HG03196 (cell line): ENCODE measurements around the gene PHF13.
"Not testable (repeated sequence)": the region's sequence is repeated elsewhere in the genome, so short reads cannot be mapped to it uniquely, and the experiment has no call there.

Source experiments
- ATAC-seq: cut with Tn5 transposase; IDR thresholded peaks from one replicate; pipeline ENCODE4 v1.9.1; 2021; ENCODE audit not compliant: unreplicated experiment

The PHF13 gene

DNA sequence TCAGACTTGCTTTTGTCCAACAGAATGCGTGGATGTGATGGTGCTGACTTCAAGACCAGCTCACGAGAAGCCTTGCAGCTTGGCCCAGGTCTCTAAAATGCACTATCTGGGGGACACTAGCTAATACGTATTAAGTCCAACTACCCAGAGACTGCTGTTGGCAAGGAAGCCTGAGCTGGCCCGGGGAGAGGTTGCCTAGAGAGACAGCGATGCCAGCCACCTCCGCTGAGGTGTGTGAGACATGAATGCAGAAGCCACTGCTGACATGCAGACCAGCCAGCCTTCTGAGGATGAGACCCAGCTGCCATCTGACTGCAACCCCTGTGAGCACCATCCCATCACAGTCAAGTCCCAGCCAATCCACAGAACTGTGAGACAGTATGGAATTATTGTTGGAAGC lies 43.6 kb downstream of the PHF13 start:
- no peak for ATAC-seq

DNA sequence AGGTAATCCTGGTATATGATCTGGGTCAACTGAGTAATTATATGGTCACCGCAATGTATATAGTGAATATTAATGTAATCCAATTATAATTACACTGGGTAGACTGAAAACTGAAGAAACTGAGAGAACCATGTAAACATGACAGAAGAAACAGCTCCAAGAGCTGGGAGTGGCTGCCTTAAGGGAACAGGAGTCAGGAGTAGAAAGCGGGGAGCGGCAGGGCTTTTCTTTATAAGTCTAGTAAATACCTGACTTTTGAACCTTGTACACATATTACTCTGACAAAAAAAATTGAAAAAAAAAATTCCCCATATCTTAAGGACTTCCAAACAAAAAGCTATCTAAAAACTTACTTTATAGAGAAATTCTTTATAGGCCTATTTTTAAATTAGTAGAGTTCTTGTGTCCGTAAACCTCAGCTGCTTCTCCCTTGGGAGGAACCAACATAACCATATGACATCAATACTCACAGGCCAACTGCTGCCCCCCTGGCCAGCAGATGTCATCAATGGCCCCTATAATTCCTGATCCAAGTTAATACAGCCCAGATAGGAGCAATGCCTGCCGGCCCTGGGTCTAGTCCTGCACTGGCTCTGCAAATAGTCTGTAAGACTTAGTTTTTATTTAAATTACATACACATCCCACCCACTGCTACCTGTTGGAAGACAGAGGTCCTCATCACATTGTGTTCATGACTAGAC lies 45.0 kb downstream of the PHF13 start:
- ATAC-seq, result no peak

DNA sequence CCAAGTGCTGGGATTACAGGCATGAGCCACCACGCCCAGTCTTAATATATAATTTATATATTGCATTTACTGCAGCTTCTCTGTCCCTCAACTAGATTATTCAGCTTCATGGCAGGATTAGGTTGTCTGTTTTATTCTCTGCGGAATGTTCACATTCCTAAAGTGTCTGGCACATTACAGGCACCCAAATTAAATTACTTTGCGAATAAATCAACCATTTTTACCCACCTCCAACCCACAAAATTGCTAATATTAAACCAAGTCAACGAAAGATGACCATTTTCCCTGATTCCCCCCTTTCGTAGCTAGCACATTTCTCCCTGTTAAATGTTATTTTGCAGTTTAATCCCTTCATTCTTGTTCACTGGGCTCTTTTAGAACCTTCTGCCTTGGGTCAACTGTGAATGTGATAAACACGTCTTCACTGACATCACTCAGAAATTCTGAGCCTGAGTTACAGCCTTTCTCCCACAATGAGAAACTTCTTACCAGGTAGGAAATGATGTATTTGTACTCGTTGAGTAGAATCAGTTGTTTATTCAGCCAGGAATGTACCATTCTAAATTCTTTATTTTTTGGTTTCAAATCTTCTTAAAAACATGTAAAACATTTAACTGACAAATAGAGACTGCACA lies 47.0 kb downstream of the PHF13 start:
- no peak for ATAC-seq

DNA sequence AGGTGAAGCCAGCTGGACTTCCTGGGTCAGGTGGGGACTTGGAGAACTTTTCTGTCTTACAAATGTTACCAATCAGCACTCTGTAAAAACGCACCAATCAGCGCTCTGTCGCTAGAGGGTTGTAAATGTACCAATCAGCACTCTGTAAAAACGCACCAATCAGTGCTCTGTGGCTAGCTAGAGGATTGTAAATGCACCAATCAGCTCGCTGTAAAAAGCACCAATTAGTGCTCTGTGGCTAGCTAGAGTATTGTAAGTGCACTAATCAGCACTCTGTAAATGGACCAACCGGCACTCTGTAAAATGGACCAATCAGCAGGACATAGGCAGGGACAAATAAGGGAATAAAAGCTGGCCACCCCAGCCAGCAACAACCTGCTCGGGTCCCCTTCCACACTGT lies 48.9 kb downstream of the PHF13 start:
- not testable (repeated sequence) for ATAC-seq

DNA sequence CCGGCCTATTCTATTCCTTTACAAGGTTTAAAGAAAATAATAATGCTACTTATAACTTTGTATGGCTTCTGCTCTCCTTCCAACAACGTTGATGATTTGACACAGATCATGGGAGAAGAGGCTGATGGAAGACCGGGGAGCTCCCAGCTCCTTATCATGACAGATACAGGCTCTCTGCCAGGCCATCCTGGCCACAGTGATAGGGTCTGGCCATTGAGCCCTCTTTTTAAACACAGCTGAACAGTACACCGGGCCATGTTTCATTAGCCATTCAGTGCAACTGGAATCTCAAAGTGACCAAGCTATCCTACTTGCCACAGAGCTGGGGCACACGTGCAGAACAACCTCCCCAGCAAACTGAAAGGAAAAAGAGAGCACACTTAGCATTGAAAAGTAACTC lies 53.2 kb downstream of the PHF13 start:
- no peak for ATAC-seq

DNA sequence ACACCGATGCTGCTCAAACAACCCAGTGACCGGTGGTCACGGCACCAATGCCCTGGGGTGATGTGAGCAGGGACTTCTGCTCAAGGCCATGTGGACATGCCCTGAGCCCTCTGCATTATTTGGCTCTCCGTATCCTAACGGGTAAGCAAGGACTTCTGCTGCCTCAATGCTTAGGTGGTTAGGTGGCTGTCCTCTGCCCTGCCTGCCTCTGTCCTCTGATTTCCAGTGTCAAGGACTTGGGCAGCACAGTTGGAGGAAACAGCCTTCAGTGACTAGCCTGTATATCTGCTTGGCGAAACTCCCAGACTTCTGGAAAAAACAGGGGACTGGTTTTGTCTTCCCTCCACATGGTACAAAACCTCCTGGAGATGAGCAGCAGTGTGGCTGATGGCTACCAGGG lies 53.6 kb downstream of the PHF13 start:
- ATAC-seq, result no peak

DNA sequence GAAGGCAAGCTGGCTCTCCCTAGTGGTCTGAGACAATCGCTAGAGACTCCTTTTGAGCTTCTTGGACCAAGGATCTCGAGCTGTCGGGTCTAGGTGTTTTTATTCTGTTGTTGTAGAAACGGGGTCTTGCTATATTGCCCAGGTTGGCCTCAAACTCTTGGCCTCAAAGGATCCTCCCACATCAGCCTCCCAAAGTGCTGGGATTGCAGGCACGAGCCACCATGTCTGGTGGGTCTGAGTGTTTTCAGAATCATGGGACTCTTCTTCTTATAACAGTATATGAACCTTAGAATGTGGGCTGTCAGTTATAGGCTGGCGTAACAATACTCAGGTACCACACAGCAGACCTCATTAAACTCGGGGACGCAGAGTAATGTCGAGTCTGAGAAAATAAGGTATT lies 55.0 kb downstream of the PHF13 start:
- no peak for ATAC-seq

DNA sequence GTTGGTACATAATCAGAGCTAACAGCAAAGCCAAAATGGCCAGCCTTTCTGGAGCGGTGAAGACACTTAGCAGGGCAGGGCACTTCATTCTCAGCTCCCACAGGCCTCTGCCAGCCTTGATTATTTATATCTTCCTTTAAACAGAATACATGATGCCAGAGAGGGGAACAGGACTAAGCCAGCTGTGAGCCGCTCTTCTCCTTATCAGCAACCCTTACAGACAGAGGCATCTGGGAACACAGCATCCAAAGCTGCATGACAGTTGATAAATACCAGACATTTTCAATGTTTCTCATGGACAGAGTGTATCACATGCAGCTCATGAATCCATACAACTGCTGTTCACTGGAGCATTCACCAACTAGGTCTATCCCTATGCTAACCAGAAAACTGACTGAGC lies 59.0 kb downstream of the PHF13 start:
- ATAC-seq, result no peak
